HEK293 (cell line): ENCODE results near the gene DDX42.

Source experiments
- CTCF ChIA-PET: fragments of 350-600 bp; formaldehyde crosslinking; extraction: SDS; loops from one replicate; lab custom pipeline; 2021; ENCODE audit warnings: antibody characterized with exemption; lab: Yijun Ruan, JAX
- POLR2A ChIA-PET: fragments of 300-600 bp; formaldehyde crosslinking; extraction: SDS; loops from one replicate; lab custom pipeline; 2020; ENCODE audit warnings: antibody characterized with exemption, inconsistent platforms; lab: Yijun Ruan, JAX
- H3K27ac ChIP-seq: fragments of 200-500 bp; sonication (Bioruptor generic); 2 replicates; pipeline ENCODE4 v1.5.1; 2014; ENCODE audit warnings: low read depth, low read length, control low read depth, inconsistent platforms; ENCODE audit errors: extremely low read depth
- H3K36me3 ChIP-seq, 2 experiments: fragments of 200-500 bp in 1 of 2; sonication (Bioruptor generic) in 1 of 2; 1 replicate in 1 of 2; 2 replicates in 1 of 2; pipeline ENCODE4 v1.5.1; 2014 to 2017; ENCODE audit warnings: inconsistent platforms in 2 of 2, low read length in 2 of 2; ENCODE audit not compliant: control insufficient read depth in 2 of 2, insufficient read depth in 1 of 2
- H3K4me1 ChIP-seq: fragments of 200-500 bp; sonication (Bioruptor generic); 2 replicates; pipeline ENCODE4 v1.5.1; 2014; ENCODE audit warnings: mild to moderate bottlenecking, low read length, inconsistent platforms; ENCODE audit not compliant: control insufficient read depth, insufficient read depth
- H3K4me3 ChIP-seq: 2 replicates; pipeline ENCODE4 v1.5.1; 2011; ENCODE audit warnings: low read depth, mild to moderate bottlenecking, control low read depth, low read length, moderate library complexity
- H3K9me3 ChIP-seq: fragments of 200-500 bp; sonication (Bioruptor generic); 2 replicates; pipeline ENCODE4 v1.5.1; 2014; ENCODE audit warnings: low read depth, low read length, inconsistent platforms; ENCODE audit not compliant: control insufficient read depth, insufficient read depth
- GLIS2 ChIP-seq: fragments of 450-650 bp; formaldehyde crosslinking; IDR thresholded peaks from 2 replicates; pipeline ENCODE4 v1.5.1; 2016; ENCODE audit warnings: missing biosample characterization, missing genetic modification characterization
- SCRT1 ChIP-seq: fragments of 450-650 bp; formaldehyde crosslinking; IDR thresholded peaks from 2 replicates; pipeline ENCODE4 v1.5.1; 2016; ENCODE audit warnings: missing biosample characterization, missing genetic modification characterization, borderline replicate concordance
- SETDB1 ChIP-seq: IDR thresholded peaks from one replicate; pipeline ENCODE4 v1.6.1; 2017; ENCODE audit warnings: mild to moderate bottlenecking, low read length, moderate library complexity, mixed read lengths; ENCODE audit not compliant: insufficient read length
- ZNF175 ChIP-seq: fragments of 450-650 bp; formaldehyde crosslinking; IDR thresholded peaks from 2 replicates; pipeline ENCODE4 v1.5.1; 2016; ENCODE audit warnings: missing biosample characterization, missing genetic modification characterization
- ZNF394 ChIP-seq: fragments of 450-650 bp; formaldehyde crosslinking; IDR thresholded peaks from 2 replicates; pipeline ENCODE4 v1.5.1; 2016; ENCODE audit warnings: missing biosample characterization, missing genetic modification characterization, mild to moderate bottlenecking, moderate library complexity, borderline replicate concordance
- ZNF585B ChIP-seq: fragments of 450-650 bp; formaldehyde crosslinking; IDR thresholded peaks from 2 replicates; pipeline ENCODE4 v1.5.1; 2016; ENCODE audit warnings: missing biosample characterization, missing genetic modification characterization
- ZNF610 ChIP-seq: fragments of 450-650 bp; formaldehyde crosslinking; IDR thresholded peaks from 2 replicates; pipeline ENCODE4 v1.5.1; 2016; ENCODE audit warnings: missing biosample characterization, missing genetic modification characterization, borderline replicate concordance
- ZNF664 ChIP-seq: fragments of 450-650 bp; formaldehyde crosslinking; IDR thresholded peaks from 2 replicates; pipeline ENCODE4 v1.5.1; 2016; ENCODE audit warnings: missing biosample characterization, missing genetic modification characterization
- ZXDB ChIP-seq: fragments of 450-650 bp; formaldehyde crosslinking; IDR thresholded peaks from 2 replicates; pipeline ENCODE4 v1.5.1; 2016; ENCODE audit warnings: missing biosample characterization, missing genetic modification characterization
- TF ChIP-seq, protein P1 (sequence below): fragments of 450-650 bp; formaldehyde crosslinking; IDR thresholded peaks from 2 replicates; pipeline ENCODE4 v1.5.1; 2016; ENCODE audit warnings: missing biosample characterization, missing genetic modification characterization
- TF ChIP-seq, protein P2 (sequence below): fragments of 450-650 bp; formaldehyde crosslinking; IDR thresholded peaks from 2 replicates; pipeline ENCODE4 v1.5.1; 2016; ENCODE audit warnings: missing biosample characterization, missing genetic modification characterization
- TF ChIP-seq, protein P3 (sequence below): fragments of 450-650 bp; formaldehyde crosslinking; IDR thresholded peaks from 2 replicates; pipeline ENCODE4 v1.5.1; 2016; ENCODE audit warnings: missing biosample characterization, missing genetic modification characterization
- TF ChIP-seq, protein P4 (sequence below): fragments of 450-650 bp; formaldehyde crosslinking; IDR thresholded peaks from 2 replicates; pipeline ENCODE4 v1.5.1; 2016; ENCODE audit warnings: missing biosample characterization, missing genetic modification characterization
- TF ChIP-seq, protein P5 (sequence below): fragments of 450-650 bp; formaldehyde crosslinking; IDR thresholded peaks from 2 replicates; pipeline ENCODE4 v1.5.1; 2016; ENCODE audit warnings: missing biosample characterization, missing genetic modification characterization
- TF ChIP-seq, protein P6 (sequence below): fragments of 450-650 bp; formaldehyde crosslinking; IDR thresholded peaks from 2 replicates; pipeline ENCODE4 v1.5.1; 2016; ENCODE audit warnings: missing biosample characterization, missing genetic modification characterization

Gene DDX42

DNA sequence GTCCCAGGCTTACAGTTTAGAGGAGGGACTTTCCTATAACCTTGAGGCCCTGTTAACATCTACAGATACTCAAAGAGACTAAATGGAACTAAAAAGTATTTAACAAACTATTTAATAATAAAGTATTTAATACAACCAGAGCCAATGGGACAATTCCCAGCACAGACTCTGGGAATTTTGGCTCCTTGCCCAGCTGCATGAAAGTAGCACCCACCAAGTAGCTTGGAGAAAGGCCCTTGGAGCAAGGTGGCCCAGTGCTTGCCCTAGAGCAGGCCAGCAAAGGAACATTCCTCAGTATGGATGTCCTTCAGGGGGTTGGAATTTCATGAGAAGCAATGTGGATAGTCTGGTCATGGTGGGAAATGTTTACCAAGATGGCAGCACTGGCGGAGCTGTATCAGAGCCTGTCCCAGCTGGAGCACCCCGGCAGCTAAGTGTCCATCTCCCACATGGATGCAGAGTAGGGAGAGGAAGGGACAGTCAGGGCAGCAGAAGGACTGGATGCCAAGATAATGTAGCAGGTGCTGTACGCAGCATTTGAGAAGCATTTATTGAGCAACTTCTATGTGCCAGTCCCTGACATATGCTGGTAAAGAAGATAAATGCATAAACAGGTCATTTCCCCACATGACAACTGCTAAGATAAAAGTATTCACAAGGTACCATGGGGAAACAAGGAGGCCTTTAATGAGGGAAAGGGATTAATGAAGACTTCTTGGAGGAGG lies 73.7 kb downstream of the DDX42 start:
- Histone ChIP-seq H3K9me3 (no peaks in the 10 kb centered on the region), H3K4me3 (no peak overlapping the region), H3K4me1 (no peaks in the 10 kb centered on the region; the same call in 1 of the 2 replicates), H3K36me3 (no peaks in the 10 kb centered on the region), H3K27ac (no peak overlapping the region)
- ChIA-PET POLR2A (interaction anchor here (1.9 kb wide), 1 partner anchor 74 kb away, joined by 6 read pairs; the partner anchor contains the start of genes CCDC47 and DDX42), CTCF (interaction anchor here (0.6 to 9.5 kb wide), 7 partner anchors 9 to 42 kb away, joined by 3 to 62 read pairs (median 4); partner anchors contain the start of gene GH2)
- TF ChIP-seq ZNF664 (tag by site-specific recombination) = peak; percentile 92
- TF ChIP-seq, protein P1, sequence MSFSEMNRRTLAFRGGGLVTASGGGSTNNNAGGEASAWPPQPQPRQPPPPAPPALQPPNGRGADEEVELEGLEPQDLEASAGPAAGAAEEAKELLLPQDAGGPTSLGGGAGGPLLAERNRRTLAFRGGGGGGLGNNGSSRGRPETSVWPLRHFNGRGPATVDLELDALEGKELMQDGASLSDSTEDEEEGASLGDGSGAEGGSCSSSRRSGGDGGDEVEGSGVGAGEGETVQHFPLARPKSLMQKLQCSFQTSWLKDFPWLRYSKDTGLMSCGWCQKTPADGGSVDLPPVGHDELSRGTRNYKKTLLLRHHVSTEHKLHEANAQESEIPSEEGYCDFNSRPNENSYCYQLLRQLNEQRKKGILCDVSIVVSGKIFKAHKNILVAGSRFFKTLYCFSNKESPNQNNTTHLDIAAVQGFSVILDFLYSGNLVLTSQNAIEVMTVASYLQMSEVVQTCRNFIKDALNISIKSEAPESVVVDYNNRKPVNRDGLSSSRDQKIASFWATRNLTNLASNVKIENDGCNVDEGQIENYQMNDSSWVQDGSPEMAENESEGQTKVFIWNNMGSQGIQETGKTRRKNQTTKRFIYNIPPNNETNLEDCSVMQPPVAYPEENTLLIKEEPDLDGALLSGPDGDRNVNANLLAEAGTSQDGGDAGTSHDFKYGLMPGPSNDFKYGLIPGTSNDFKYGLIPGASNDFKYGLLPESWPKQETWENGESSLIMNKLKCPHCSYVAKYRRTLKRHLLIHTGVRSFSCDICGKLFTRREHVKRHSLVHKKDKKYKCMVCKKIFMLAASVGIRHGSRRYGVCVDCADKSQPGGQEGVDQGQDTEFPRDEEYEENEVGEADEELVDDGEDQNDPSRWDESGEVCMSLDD = no peak

DNA sequence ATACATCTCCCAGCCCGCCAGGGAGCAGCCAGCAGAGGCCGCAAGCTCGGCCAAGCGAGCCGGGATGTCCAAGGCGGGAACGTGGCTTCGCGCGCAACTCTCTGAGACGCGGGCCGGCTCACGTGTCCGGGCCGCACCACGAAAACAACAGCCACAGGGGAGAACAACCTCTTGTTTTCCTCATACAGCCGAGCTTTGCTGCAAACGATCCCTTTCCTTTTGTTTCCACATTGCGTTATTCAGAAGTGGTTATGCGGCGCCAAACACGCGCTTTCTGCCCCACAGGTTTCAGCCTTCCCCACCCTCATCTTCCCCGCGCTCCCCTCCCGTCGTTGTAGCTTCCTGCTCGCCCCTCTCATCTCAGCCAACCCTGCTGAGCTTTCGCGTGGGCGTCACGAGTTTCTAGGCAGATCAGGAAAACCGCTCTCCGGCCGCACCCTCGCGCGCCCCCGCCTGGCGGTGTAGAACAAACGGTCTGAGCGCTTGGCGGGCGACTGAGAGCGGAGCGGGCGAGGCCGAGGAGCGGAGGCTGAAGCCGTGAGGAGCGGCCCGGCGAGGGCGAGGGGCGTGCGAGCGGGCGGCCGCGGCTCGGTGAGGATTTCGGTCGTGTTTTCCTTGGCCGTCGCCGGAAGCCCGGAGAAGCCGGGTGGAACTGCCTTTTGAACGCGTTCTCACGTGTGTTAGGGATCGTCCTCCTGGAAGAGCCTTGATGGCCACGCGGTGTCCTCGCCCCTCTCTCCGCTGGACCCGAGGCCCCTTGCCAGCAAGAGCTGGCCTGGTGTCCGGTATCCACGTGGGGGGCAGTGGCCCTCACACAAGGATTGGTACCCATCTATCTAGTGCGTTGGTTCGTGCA lies 75.1 kb downstream of the DDX42 start:
- CTCF ChIA-PET = interaction anchor here (0.6 to 9.5 kb wide), 19 partner anchors 11 to 1300 kb away, joined by 3 to 62 read pairs (median 4); partner anchors contain the start of gene GH2
- POLR2A ChIA-PET = interaction anchor here (0.9 to 1.9 kb wide), 4 partner anchors 10 to 75 kb away, joined by 3 to 6 read pairs (median 4); partner anchors contain the start of genes CCDC47, DDX42 and PSMC5
- Histone ChIP-seq H3K4me3 (peak overlapping the region; percentile 1), H3K4me1 (no peaks in the 10 kb centered on the region), H3K27ac (peak overlapping the region; percentile 56; the same call in 1 of the 2 replicates), H3K36me3 (no peaks in the 10 kb centered on the region), H3K9me3 (no peaks in the 10 kb centered on the region)
- TF ChIP-seq SCRT1 (tag by site-specific recombination) = no peak
- TF ChIP-seq ZXDB (tag by site-specific recombination) = peak; percentile 56; the same call in 1 of the 2 replicates
- TF ChIP-seq ZNF610 (tag by site-specific recombination) = peak; percentile 93; the same call in 1 of the 2 replicates
- TF ChIP-seq, protein P2, sequence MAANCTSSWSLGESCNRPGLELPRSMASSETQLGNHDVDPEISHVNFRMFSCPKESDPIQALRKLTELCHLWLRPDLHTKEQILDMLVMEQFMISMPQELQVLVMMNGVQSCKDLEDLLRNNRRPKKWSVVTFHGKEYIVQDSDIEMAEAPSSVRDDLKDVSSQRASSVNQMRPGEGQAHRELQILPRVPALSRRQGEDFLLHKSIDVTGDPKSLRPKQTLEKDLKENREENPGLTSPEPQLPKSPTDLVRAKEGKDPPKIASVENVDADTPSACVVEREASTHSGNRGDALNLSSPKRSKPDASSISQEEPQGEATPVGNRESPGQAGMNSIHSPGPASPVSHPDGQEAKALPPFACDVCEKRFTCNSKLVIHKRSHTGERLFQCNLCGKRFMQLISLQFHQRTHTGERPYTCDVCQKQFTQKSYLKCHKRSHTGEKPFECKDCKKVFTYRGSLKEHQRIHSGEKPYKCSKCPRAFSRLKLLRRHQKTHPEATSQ (tag by site-specific recombination) = no peak
- TF ChIP-seq, protein P3, sequence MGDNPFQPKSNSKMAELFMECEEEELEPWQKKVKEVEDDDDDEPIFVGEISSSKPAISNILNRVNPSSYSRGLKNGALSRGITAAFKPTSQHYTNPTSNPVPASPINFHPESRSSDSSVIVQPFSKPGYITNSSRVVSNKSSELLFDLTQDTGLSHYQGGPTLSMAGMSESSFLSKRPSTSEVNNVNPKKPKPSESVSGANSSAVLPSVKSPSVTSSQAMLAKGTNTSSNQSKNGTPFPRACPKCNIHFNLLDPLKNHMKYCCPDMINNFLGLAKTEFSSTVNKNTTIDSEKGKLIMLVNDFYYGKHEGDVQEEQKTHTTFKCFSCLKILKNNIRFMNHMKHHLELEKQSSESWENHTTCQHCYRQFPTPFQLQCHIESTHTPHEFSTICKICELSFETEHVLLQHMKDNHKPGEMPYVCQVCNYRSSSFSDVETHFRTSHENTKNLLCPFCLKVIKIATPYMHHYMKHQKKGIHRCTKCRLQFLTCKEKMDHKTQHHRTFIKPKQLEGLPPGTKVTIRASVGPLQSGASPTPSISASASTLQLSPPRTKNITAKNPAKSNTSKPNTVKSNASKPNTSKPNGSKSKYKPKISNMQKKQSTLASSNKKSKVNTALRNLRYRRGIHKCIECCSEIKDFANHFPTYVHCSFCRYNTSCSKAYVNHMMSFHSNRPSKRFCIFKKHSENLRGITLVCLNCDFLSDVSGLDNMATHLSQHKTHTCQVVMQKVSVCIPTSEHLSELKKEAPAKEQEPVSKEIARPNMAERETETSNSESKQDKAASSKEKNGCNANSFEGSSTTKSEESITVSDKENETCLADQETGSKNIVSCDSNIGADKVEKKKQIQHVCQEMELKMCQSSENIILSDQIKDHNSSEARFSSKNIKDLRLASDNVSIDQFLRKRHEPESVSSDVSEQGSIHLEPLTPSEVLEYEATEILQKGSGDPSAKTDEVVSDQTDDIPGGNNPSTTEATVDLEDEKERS (tag by site-specific recombination) = no peak
- TF ChIP-seq GLIS2 (tag by site-specific recombination) = no peak
- no peak for TF ChIP-seq ZNF175 (tag by site-specific recombination)
- TF ChIP-seq, protein P4, sequence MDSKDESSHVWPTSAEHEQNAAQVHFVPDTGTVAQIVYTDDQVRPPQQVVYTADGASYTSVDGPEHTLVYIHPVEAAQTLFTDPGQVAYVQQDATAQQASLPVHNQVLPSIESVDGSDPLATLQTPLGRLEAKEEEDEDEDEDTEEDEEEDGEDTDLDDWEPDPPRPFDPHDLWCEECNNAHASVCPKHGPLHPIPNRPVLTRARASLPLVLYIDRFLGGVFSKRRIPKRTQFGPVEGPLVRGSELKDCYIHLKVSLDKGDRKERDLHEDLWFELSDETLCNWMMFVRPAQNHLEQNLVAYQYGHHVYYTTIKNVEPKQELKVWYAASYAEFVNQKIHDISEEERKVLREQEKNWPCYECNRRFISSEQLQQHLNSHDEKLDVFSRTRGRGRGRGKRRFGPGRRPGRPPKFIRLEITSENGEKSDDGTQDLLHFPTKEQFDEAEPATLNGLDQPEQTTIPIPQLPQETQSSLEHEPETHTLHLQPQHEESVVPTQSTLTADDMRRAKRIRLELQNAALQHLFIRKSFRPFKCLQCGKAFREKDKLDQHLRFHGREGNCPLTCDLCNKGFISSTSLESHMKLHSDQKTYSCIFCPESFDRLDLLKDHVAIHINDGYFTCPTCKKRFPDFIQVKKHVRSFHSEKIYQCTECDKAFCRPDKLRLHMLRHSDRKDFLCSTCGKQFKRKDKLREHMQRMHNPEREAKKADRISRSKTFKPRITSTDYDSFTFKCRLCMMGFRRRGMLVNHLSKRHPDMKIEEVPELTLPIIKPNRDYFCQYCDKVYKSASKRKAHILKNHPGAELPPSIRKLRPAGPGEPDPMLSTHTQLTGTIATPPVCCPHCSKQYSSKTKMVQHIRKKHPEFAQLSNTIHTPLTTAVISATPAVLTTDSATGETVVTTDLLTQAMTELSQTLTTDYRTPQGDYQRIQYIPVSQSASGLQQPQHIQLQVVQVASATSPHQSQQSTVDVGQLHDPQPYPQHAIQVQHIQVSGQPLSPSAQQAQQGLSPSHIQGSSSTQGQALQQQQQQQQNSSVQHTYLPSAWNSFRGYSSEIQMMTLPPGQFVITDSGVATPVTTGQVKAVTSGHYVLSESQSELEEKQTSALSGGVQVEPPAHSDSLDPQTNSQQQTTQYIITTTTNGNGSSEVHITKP (tag by site-specific recombination) = peak; percentile 68
- peak; percentile 89 for TF ChIP-seq SETDB1
- TF ChIP-seq ZNF585B (tag by site-specific recombination) = no peak
- TF ChIP-seq, protein P5, sequence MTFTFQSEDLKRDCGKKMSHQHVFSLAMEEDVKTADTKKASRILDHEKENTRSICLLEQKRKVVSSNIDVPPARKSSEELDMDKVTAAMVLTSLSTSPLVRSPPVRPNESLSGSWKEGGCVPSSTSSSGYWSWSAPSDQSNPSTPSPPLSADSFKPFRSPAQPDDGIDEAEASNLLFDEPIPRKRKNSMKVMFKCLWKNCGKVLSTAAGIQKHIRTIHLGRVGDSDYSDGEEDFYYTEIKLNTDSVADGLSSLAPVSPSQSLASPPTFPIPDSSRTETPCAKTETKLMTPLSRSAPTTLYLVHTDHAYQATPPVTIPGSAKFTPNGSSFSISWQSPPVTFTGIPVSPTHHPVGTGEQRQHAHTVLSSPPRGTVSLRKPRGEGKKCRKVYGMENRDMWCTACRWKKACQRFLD (tag by site-specific recombination) = no peak
- TF ChIP-seq ZNF394 (tag by site-specific recombination) = 0 out of 2 replicates have a peak, but pooled peaks have one; percentile 29
- TF ChIP-seq, protein P6, sequence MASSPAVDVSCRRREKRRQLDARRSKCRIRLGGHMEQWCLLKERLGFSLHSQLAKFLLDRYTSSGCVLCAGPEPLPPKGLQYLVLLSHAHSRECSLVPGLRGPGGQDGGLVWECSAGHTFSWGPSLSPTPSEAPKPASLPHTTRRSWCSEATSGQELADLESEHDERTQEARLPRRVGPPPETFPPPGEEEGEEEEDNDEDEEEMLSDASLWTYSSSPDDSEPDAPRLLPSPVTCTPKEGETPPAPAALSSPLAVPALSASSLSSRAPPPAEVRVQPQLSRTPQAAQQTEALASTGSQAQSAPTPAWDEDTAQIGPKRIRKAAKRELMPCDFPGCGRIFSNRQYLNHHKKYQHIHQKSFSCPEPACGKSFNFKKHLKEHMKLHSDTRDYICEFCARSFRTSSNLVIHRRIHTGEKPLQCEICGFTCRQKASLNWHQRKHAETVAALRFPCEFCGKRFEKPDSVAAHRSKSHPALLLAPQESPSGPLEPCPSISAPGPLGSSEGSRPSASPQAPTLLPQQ (tag by site-specific recombination) = peak; percentile 68
